ENCODE results near the gene CDC20B. TPM values are rescaled to one million over a fixed set of nuclear protein-coding genes. Genes with fewer than 3 reads are reported as not detected.

The CDC20B gene
- total and polyA plus RNA-seq, 2 experiments from 2014 or later: not detected

GRCh38 chr5:55211184-55211874, 38.4 kb upstream of the CDC20B start (continued):
- TF ChIP-seq, protein P1, sequence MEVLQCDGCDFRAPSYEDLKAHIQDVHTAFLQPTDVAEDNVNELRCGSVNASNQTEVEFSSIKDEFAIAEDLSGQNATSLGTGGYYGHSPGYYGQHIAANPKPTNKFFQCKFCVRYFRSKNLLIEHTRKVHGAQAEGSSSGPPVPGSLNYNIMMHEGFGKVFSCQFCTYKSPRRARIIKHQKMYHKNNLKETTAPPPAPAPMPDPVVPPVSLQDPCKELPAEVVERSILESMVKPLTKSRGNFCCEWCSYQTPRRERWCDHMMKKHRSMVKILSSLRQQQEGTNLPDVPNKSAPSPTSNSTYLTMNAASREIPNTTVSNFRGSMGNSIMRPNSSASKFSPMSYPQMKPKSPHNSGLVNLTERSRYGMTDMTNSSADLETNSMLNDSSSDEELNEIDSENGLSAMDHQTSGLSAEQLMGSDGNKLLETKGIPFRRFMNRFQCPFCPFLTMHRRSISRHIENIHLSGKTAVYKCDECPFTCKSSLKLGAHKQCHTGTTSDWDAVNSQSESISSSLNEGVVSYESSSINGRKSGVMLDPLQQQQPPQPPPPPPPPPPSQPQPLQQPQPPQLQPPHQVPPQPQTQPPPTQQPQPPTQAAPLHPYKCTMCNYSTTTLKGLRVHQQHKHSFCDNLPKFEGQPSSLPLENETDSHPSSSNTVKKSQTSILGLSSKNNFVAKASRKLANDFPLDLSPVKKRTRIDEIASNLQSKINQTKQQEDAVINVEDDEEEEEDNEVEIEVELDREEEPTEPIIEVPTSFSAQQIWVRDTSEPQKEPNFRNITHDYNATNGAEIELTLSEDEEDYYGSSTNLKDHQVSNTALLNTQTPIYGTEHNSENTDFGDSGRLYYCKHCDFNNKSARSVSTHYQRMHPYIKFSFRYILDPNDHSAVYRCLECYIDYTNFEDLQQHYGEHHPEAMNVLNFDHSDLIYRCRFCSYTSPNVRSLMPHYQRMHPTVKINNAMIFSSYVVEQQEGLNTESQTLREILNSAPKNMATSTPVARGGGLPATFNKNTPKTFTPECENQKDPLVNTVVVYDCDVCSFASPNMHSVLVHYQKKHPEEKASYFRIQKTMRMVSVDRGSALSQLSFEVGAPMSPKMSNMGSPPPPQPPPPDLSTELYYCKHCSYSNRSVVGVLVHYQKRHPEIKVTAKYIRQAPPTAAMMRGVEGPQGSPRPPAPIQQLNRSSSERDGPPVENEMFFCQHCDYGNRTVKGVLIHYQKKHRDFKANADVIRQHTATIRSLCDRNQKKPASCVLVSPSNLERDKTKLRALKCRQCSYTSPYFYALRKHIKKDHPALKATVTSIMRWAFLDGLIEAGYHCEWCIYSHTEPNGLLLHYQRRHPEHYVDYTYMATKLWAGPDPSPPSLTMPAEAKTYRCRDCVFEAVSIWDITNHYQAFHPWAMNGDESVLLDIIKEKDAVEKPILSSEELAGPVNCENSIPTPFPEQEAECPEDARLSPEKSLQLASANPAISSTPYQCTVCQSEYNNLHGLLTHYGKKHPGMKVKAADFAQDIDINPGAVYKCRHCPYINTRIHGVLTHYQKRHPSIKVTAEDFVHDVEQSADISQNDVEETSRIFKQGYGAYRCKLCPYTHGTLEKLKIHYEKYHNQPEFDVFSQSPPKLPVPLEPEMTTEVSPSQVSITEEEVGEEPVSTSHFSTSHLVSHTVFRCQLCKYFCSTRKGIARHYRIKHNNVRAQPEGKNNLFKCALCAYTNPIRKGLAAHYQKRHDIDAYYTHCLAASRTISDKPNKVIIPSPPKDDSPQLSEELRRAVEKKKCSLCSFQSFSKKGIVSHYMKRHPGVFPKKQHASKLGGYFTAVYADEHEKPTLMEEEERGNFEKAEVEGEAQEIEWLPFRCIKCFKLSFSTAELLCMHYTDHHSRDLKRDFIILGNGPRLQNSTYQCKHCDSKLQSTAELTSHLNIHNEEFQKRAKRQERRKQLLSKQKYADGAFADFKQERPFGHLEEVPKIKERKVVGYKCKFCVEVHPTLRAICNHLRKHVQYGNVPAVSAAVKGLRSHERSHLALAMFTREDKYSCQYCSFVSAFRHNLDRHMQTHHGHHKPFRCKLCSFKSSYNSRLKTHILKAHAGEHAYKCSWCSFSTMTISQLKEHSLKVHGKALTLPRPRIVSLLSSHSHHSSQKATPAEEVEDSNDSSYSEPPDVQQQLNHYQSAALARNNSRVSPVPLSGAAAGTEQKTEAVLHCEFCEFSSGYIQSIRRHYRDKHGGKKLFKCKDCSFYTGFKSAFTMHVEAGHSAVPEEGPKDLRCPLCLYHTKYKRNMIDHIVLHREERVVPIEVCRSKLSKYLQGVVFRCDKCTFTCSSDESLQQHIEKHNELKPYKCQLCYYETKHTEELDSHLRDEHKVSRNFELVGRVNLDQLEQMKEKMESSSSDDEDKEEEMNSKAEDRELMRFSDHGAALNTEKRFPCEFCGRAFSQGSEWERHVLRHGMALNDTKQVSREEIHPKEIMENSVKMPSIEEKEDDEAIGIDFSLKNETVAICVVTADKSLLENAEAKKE (CRISPR knock-in tag; IDR thresholded peaks at IDR 0.05): no peak
- TF ChIP-seq CREB1 (CRISPR knock-in tag; IDR thresholded peaks at IDR 0.05; ENCODE audit: low read depth) (no peak), STAT1 (IDR thresholded peaks at IDR 0.05; ENCODE audit: unreplicated experiment) (no peak), ETS1 (IDR thresholded peaks at IDR 0.05) (no peak)

DNA sequence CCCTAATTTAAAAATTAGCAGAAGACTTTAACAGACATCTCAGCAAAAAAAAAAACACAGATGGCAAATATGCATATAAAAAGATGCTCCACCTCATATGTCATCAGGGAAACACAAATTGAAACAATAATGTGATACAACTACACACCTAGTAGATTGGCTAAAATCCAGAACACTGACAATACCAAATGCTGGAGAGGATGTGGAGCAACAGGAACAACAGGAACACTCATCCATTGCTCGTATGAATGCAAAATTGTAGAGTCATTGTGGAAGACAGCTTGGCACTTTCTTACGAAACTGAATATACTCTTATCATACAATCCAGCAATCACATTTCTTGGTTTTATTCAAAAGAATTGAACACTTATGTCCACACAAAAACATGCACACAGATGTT, 32.0 kb upstream of the CDC20B start:
- Mint-ChIP-seq H3K4me1 (no peaks in the 10 kb centered on the region), H3K36me3 (ENCODE audit: low read depth) (no peaks in the 10 kb centered on the region), H3K4me3 (no peak overlapping the region), H3K27me3 (ENCODE audit: insufficient read depth, low read depth, poor library complexity) (peaks cover 7% of the 10 kb centered on the region), H3K9me3 (no peaks in the 10 kb centered on the region), H3K27ac (no peak overlapping the region)
- Histone ChIP-seq H4K20me1 (replicated peaks; ENCODE audit: insufficient read depth) (no peaks in the 10 kb centered on the region), H3K36me3 (ENCODE audit: insufficient read depth) (no peaks in the 10 kb centered on the region), H3K27me3 (ENCODE audit: insufficient read depth) (peaks cover 7% of the 10 kb centered on the region; the same call in 1 of the 2 replicates), H3F3A (replicated peaks; ENCODE audit: low read depth) (no peaks in the 10 kb centered on the region), H3K9me2 (ENCODE audit: insufficient read depth) (no peaks in the 10 kb centered on the region), H2AFZ (no peak overlapping the region), H3K27ac (ENCODE audit: low read depth) (no peak overlapping the region), H3K4me2 (no peak overlapping the region), H3K4me3 (no peak overlapping the region), H3K4me1 (ENCODE audit: insufficient read depth) (no peaks in the 10 kb centered on the region), H3K79me2 (replicated peaks; ENCODE audit: insufficient read depth) (no peaks in the 10 kb centered on the region)
- ATAC-seq (no peak), DNase-seq (ENCODE audit: low spot score) (no peak)
- TF ChIP-seq POLR2AphosphoS5 (IDR thresholded peaks at IDR 0.05; ENCODE audit: low read depth) (no peak), ZNF331 (CRISPR knock-in tag; IDR thresholded peaks at IDR 0.05; ENCODE audit: low read depth) (no peak), JUNB (IDR thresholded peaks at IDR 0.05; ENCODE audit: unreplicated experiment) (no peak), EZH2phosphoT487 (IDR thresholded peaks at IDR 0.05; ENCODE audit: unreplicated experiment) (no peak), STAT1 (IDR thresholded peaks at IDR 0.05; ENCODE audit: unreplicated experiment) (no peak)
- TF ChIP-seq, protein P1 (CRISPR knock-in tag; IDR thresholded peaks at IDR 0.05): no peak
